Measurements from ENCODE around the gene SCUBE1. TPM values are rescaled to one million over a fixed set of nuclear protein-coding genes. Genes with fewer than 3 reads are reported as not detected.

Gene SCUBE1
- total RNA-seq, 1 experiment from 2014 or later = 3.9 TPM

DNA sequence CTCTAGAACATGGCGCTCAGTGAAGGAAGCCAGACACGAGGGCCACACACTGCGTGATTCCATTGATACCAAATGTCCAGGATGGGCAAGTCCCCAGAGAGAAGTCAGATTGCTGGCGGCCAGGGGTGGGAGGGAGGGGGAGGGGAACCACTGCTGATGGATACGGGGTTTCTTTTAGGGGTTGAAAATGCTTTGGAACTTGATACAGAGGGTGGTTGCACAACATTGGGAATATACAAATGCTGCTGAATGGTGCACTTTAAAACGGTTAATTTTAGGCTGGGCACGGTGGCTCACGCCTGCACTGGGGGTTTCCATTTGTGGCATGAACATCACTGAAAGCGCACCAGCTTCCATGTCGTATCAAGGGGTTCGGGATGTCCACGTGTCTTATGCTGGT, 186.8 kb downstream of the SCUBE1 start:
- H3K79me2 ChIP-seq (ENCODE audit: insufficient read depth, low read length) = peaks cover 59% of the 10 kb centered on the region
- H3K4me1 ChIP-seq (ENCODE audit: control insufficient read depth in 1 of 2, insufficient read depth in 2 of 2, low read length in 2 of 2) = peaks cover 6 to 38% of the 10 kb centered on the region in 2 experiments
- no peak for TF ChIP-seq EGR1 (IDR thresholded peaks at IDR 0.05; ENCODE audit: low read depth)
- TF ChIP-seq, protein P1, sequence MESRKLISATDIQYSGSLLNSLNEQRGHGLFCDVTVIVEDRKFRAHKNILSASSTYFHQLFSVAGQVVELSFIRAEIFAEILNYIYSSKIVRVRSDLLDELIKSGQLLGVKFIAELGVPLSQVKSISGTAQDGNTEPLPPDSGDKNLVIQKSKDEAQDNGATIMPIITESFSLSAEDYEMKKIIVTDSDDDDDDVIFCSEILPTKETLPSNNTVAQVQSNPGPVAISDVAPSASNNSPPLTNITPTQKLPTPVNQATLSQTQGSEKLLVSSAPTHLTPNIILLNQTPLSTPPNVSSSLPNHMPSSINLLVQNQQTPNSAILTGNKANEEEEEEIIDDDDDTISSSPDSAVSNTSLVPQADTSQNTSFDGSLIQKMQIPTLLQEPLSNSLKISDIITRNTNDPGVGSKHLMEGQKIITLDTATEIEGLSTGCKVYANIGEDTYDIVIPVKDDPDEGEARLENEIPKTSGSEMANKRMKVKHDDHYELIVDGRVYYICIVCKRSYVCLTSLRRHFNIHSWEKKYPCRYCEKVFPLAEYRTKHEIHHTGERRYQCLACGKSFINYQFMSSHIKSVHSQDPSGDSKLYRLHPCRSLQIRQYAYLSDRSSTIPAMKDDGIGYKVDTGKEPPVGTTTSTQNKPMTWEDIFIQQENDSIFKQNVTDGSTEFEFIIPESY (IDR thresholded peaks at IDR 0.05; ENCODE audit: extremely low read depth, insufficient replicate concordance, low read length) = no peak
- no peak for TF ChIP-seq CBX3 (IDR thresholded peaks at IDR 0.05; ENCODE audit: low read depth)
- TF ChIP-seq FOSL1 (IDR thresholded peaks at IDR 0.05; ENCODE audit: low read depth) = no peak
- TF ChIP-seq ZFX (IDR thresholded peaks at IDR 0.05) = no peak
- no peak for TF ChIP-seq ZNF274 (IDR thresholded peaks at IDR 0.05; ENCODE audit: low read depth, low read length)
- no peak for TF ChIP-seq EZH2 (IDR thresholded peaks at IDR 0.05)
- TF ChIP-seq, protein P2, sequence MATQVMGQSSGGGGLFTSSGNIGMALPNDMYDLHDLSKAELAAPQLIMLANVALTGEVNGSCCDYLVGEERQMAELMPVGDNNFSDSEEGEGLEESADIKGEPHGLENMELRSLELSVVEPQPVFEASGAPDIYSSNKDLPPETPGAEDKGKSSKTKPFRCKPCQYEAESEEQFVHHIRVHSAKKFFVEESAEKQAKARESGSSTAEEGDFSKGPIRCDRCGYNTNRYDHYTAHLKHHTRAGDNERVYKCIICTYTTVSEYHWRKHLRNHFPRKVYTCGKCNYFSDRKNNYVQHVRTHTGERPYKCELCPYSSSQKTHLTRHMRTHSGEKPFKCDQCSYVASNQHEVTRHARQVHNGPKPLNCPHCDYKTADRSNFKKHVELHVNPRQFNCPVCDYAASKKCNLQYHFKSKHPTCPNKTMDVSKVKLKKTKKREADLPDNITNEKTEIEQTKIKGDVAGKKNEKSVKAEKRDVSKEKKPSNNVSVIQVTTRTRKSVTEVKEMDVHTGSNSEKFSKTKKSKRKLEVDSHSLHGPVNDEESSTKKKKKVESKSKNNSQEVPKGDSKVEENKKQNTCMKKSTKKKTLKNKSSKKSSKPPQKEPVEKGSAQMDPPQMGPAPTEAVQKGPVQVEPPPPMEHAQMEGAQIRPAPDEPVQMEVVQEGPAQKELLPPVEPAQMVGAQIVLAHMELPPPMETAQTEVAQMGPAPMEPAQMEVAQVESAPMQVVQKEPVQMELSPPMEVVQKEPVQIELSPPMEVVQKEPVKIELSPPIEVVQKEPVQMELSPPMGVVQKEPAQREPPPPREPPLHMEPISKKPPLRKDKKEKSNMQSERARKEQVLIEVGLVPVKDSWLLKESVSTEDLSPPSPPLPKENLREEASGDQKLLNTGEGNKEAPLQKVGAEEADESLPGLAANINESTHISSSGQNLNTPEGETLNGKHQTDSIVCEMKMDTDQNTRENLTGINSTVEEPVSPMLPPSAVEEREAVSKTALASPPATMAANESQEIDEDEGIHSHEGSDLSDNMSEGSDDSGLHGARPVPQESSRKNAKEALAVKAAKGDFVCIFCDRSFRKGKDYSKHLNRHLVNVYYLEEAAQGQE (IDR thresholded peaks at IDR 0.05; ENCODE audit: low read depth) = no peak
- intact Hi-C loops (cut with micrococcal nuclease) = no loop called here
- H2AFZ ChIP-seq (ENCODE audit: low read depth, low read length, poor library complexity, severe bottlenecking) = no peak overlapping the region
- H3K4me2 ChIP-seq (ENCODE audit: low read length) = no peak overlapping the region
- ChIA-PET CTCF (no interaction called here), RAD21 (ENCODE audit: low non-redundant PET in 1 of 2, low total read pairs in 2 of 2, uncharacterized antibody in 2 of 2, unreplicated experiment in 2 of 2) (no interaction called here), POLR2A (no interaction called here)
- H3K27me3 ChIP-seq (ENCODE audit: insufficient read depth, low read length) = no peaks in the 10 kb centered on the region
- H3K9me2 ChIP-seq (ENCODE audit: insufficient read depth) = no peaks in the 10 kb centered on the region
- H3K36me3 ChIP-seq (ENCODE audit: control insufficient read depth in 1 of 2, insufficient read depth in 2 of 2, low read length in 2 of 2) = peaks cover 2 to 4% of the 10 kb centered on the region in 2 experiments; a peak in 3 of 4 replicates
- ATAC-seq = no peak
- BruUV-seq (replicated peaks) = no TSS peak
- no peak overlapping the region for H3K27ac ChIP-seq (ENCODE audit: low read depth, low read length)
- no peak overlapping the region for H3K4me3 ChIP-seq (replicated peaks in 1 of 2; ENCODE audit: low read depth in 1 of 2, low read length in 2 of 2)
- no peaks in the 10 kb centered on the region for H3K9me3 ChIP-seq (ENCODE audit: control insufficient read depth in 1 of 2, insufficient read depth in 1 of 2, low read depth in 1 of 2, low read length in 2 of 2)
- H4K20me1 ChIP-seq (ENCODE audit: insufficient read depth) = no peaks in the 10 kb centered on the region
- no peak for DNase-seq (ENCODE audit: low read depth, low spot score)
- no peak overlapping the region for H3K9ac ChIP-seq (ENCODE audit: low read length)

All from HCT116 (cell line).